ENCODE data around the gene TNNT1. TPM values are rescaled to one million over a fixed set of nuclear protein-coding genes. Genes with fewer than 3 reads are reported as not detected.

TNNT1 gene
- total and polyA plus RNA-seq, 9 donors = 1.3 to 3.6 (median 2.7) TPM; not detected in 4

DNA sequence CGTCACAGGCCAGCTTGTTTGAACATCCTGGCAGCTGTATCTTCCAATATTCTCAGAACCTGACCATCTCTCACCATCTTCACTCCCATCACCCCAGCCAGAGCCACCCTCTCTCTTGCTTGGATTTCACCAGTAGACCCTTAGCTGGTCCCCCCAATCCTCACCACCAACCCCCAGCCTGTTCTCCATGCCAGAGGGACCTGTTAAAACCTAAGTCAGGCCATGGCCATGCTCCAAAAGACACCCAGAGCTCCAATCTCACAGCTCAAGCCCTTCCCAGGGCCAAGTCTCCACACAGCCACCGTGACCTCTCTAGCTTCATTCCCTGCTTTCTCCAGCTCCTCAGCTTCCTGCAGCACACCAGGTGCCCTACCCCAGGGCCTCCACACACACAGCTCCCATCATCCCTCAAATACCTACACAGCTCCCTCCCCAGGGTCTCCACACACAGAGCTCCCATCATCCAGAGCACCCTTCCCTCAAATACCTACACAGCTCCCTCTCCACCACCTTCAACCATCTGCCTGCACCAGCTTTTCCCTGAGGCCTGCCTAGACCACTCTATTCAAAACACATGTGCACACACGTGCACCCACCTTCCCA, 59.6 kb downstream of the TNNT1 start:
- no peak for DNase-seq

GRCh38 chr19:55088543-55089341, 60.3 kb downstream of the TNNT1 start:
- WGBS, 3 donors = 48 to 54% (median 53%) methylated on average over 15 to 18 of the region's 18 CpGs
- intact Hi-C loops (cut with DNase I) = no loop called here
- TF ChIP-seq, protein P1, sequence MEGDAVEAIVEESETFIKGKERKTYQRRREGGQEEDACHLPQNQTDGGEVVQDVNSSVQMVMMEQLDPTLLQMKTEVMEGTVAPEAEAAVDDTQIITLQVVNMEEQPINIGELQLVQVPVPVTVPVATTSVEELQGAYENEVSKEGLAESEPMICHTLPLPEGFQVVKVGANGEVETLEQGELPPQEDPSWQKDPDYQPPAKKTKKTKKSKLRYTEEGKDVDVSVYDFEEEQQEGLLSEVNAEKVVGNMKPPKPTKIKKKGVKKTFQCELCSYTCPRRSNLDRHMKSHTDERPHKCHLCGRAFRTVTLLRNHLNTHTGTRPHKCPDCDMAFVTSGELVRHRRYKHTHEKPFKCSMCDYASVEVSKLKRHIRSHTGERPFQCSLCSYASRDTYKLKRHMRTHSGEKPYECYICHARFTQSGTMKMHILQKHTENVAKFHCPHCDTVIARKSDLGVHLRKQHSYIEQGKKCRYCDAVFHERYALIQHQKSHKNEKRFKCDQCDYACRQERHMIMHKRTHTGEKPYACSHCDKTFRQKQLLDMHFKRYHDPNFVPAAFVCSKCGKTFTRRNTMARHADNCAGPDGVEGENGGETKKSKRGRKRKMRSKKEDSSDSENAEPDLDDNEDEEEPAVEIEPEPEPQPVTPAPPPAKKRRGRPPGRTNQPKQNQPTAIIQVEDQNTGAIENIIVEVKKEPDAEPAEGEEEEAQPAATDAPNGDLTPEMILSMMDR (IDR thresholded peaks at IDR 0.05) = peak in 1 of 3 donors; percentile 69
- TF ChIP-seq EP300 (IDR thresholded peaks at IDR 0.05) = no peak
- TF ChIP-seq POLR2A (IDR thresholded peaks at IDR 0.05) = no peak
- Histone ChIP-seq H3K27me3 (no peaks in the 10 kb centered on the region), H3K27ac (no peak overlapping the region), H3K4me3 (no peak overlapping the region), H3K4me1 (ENCODE audit: insufficient read depth) (peaks cover 7% of the 10 kb centered on the region), H3K36me3 (no peaks in the 10 kb centered on the region), H3K9me3 (no peaks in the 10 kb centered on the region)
- peak; percentile 62 to 86 (median 79) for DNase-seq

More for the DNA sequence above, 59.6 kb downstream of the TNNT1 start:
- intact Hi-C loops (cut with DNase I) = no loop called here
- Histone ChIP-seq H3K4me3 (no peak overlapping the region), H3K27me3 (no peaks in the 10 kb centered on the region), H3K4me1 (ENCODE audit: insufficient read depth) (peaks cover 7% of the 10 kb centered on the region), H3K27ac (no peak overlapping the region), H3K36me3 (no peaks in the 10 kb centered on the region), H3K9me3 (no peaks in the 10 kb centered on the region)
- no peak for TF ChIP-seq EP300 (IDR thresholded peaks at IDR 0.05)
- TF ChIP-seq, protein P1 (IDR thresholded peaks at IDR 0.05) = no peak
- WGBS, 3 donors = 89 to 90% (median 90%) methylated on average over 3 of the region's 3 CpGs

GRCh38 chr19:55088021-55088451, 61.0 kb downstream of the TNNT1 start:
- Histone ChIP-seq H3K36me3 (no peaks in the 10 kb centered on the region), H3K27me3 (peaks cover 4% of the 10 kb centered on the region), H3K9me3 (no peaks in the 10 kb centered on the region), H3K27ac (no peak overlapping the region), H3K4me3 (no peak overlapping the region), H3K4me1 (ENCODE audit: insufficient read depth) (peaks cover 7% of the 10 kb centered on the region)
- 57 to 65% (median 60%) methylated on average over 12 of the region's 12 CpGs for WGBS, 3 donors
- peak in 1 of 5 donors; percentile 32 for DNase-seq
- TF ChIP-seq, protein P1 (IDR thresholded peaks at IDR 0.05) = no peak
- no peak for TF ChIP-seq EP300 (IDR thresholded peaks at IDR 0.05)
- no peak for TF ChIP-seq POLR2A (IDR thresholded peaks at IDR 0.05)
- intact Hi-C loops (cut with DNase I) = no loop called here

DNA sequence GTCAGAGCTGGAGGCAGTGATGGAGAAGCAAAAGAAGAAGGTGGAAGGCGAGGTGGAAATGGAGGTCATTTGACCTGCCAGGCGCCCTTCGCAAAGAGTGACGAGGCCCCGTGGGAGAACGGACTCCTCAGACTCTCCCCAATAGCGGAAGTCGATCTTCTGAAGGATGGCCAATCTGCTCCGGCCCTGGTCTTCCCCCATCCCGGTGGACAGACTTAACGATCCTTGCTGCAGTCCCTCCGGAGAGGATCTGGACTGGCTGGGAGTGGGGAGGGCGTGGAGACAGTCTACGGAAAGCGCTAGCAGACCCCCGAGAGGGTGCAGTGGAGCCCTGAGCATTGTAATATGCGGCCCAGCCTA, 61.5 kb downstream of the TNNT1 start:
- Histone ChIP-seq H3K27me3 (peaks cover 4% of the 10 kb centered on the region), H3K4me3 (peak overlapping the region; percentile 29), H3K4me1 (ENCODE audit: insufficient read depth) (peaks cover 7% of the 10 kb centered on the region), H3K36me3 (no peaks in the 10 kb centered on the region), H3K9me3 (peaks cover 0 to under 1% of the 10 kb centered on the region in 2 donors), H3K27ac (no peak overlapping the region)
- TF ChIP-seq, protein P1 (IDR thresholded peaks at IDR 0.05) = no peak
- TF ChIP-seq POLR2A (IDR thresholded peaks at IDR 0.05) = no peak
- no peak for TF ChIP-seq EP300 (IDR thresholded peaks at IDR 0.05)
- WGBS, 3 donors = 10 to 15% (median 13%) methylated on average over 17 of the region's 17 CpGs
- no peak for DNase-seq
- intact Hi-C loops (cut with DNase I) = no loop called here
